Right lobe of liver (tissue), 4 donors: Measurements from ENCODE around the gene DCTPP1.

Source experiments
- CTCF ChIP-seq, 4 donors: fragments of 200-600 bp in 3 of 4; fragments of 450-650 bp in 1 of 4; IDR thresholded peaks; one replicate each; pipeline versions ENCODE4 v1.5.1 to v1.8.0; 2016 to 2022; ENCODE audit warnings: antibody characterized with exemption in 4 of 4, mild to moderate bottlenecking in 2 of 4
- POLR2A ChIP-seq: fragments of 450-650 bp; IDR thresholded peaks from one replicate; pipeline ENCODE4 v1.6.1; 2017; ENCODE audit warnings: antibody characterized with exemption, mild to moderate bottlenecking
- donor health status: DM: no; HTN: no; CAD: no.
- donor health status: DM: no; HTN: no; CAD: no.
- donor health status: DM: no; HTN: yes; CAD: no.

DNA sequence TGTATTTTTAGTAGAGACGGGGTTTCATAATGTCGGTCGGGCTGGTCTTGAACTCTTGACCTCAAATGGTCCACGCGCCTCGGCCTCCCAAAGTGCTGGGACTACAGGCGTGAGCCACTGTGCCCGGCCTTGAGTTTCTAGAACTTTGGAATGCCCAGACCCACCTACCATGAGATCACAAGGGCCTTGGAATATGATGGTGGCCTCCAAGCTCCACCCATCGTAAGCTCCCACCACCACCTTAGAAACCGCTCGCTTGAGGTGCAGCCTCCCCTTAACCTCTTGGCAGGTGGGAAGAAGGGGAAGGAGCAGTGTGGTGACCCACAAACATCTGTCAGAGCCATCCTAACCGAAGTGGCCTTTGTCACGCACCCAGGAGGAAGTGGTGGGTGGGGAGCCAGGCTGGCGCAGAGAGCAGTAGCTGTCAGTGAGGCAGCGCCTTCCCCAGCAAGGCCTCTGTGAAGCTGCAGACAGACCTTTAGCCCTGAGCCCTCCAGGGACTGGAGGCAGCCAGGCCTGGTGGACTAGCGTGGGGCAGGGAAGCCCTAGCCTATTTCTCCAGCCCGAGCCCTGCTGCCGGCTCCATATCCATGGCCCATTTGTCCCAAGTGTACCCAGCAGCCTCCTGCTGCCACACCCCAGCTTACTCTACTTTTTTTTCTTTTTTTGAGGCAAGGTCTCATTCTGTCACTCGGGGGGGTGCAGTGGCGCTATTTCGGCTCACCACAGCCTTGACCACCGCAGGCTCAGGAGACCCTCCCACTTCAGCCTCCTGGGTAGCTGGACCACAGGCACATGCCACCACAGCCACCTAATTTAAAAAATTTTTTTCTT is 28.9 kb upstream of the DCTPP1 start:
- TF ChIP-seq CTCF (IDR thresholded peaks at IDR 0.05) (no peak), POLR2A (no peak)
